ENCODE measurements around the gene NT5C3A. TPM values are rescaled to one million over a fixed set of nuclear protein-coding genes. Genes with fewer than 3 reads are reported as not detected.

NT5C3A gene
- total RNA-seq, 3 donors from 2014 or later: 22.2 to 42.3 (median 27.5) TPM

GRCh38 chr7:33108554-33109004 lies 46.0 kb upstream of the NT5C3A start:
- peak overlapping the region; percentile 90 to 97 (median 97) for H3K4me3 ChIP-seq
- no peaks in the 10 kb centered on the region for H3K27me3 ChIP-seq
- TF ChIP-seq POLR2AphosphoS5 (IDR thresholded peaks at IDR 0.05) (no peak), CTCF (IDR thresholded peaks at IDR 0.05) (no peak), POLR2A (IDR thresholded peaks at IDR 0.05) (no peak)
- no peaks in the 10 kb centered on the region for H3K9me3 ChIP-seq
- H3K27ac ChIP-seq: peak overlapping the region; percentile 68 to 77
- H3K4me1 ChIP-seq: peaks cover 3 to 16% of the 10 kb centered on the region in 2 donors
- H3K36me3 ChIP-seq: no peaks in the 10 kb centered on the region
- DNase-seq (ENCODE audit: low spot score in 2 of 2): no peak
- intact Hi-C loops (cut with DNase I; ENCODE audit: low total_unique reads): no loop called here

GRCh38 chr7:33107136-33108066 lies 44.8 kb upstream of the NT5C3A start:
- no peak for DNase-seq (ENCODE audit: low spot score in 2 of 2)
- no peaks in the 10 kb centered on the region for H3K9me3 ChIP-seq
- H3K4me3 ChIP-seq: peak overlapping the region in 2 of 3 donors; percentile 90 to 97
- no peak overlapping the region for H3K27ac ChIP-seq
- H3K4me1 ChIP-seq: peaks cover 3 to 16% of the 10 kb centered on the region in 2 donors
- H3K27me3 ChIP-seq: no peaks in the 10 kb centered on the region
- intact Hi-C loops (cut with DNase I; ENCODE audit: low total_unique reads): no loop called here
- TF ChIP-seq CTCF (IDR thresholded peaks at IDR 0.05) (peak in 1 of 3 donors; percentile 14), POLR2A (IDR thresholded peaks at IDR 0.05) (no peak), POLR2AphosphoS5 (IDR thresholded peaks at IDR 0.05) (no peak)
- no peaks in the 10 kb centered on the region for H3K36me3 ChIP-seq

- no peaks in the 10 kb centered on the region for H3K36me3 ChIP-seq
Measured at GRCh38 chr7:33101906-33102305, 39.3 kb upstream of the NT5C3A start.

GRCh38 chr7:33100770-33101169 lies 38.2 kb upstream of the NT5C3A start:
- H3K27me3 ChIP-seq: no peaks in the 10 kb centered on the region
- intact Hi-C loops (cut with DNase I; ENCODE audit: low total_unique reads): no loop called here
- no peaks in the 10 kb centered on the region for H3K36me3 ChIP-seq
- TF ChIP-seq POLR2A (IDR thresholded peaks at IDR 0.05): no peak
- no peak for TF ChIP-seq POLR2AphosphoS5 (IDR thresholded peaks at IDR 0.05)
- TF ChIP-seq CTCF (IDR thresholded peaks at IDR 0.05): no peak
- no peak overlapping the region for H3K27ac ChIP-seq
- no peak for DNase-seq (ENCODE audit: low spot score in 2 of 2)
- no peaks in the 10 kb centered on the region for H3K4me1 ChIP-seq
- no peaks in the 10 kb centered on the region for H3K9me3 ChIP-seq
- H3K4me3 ChIP-seq: no peak overlapping the region

More at GRCh38 chr7:33101906-33102305, 39.3 kb upstream of the NT5C3A start:
- H3K9me3 ChIP-seq: no peaks in the 10 kb centered on the region
- intact Hi-C loops (cut with DNase I; ENCODE audit: low total_unique reads): no loop called here
- H3K27me3 ChIP-seq: no peaks in the 10 kb centered on the region
- H3K4me1 ChIP-seq: peaks cover 0 to 3% of the 10 kb centered on the region in 2 donors
- DNase-seq (ENCODE audit: low spot score in 2 of 2): no peak
- TF ChIP-seq POLR2A (IDR thresholded peaks at IDR 0.05) (no peak), POLR2AphosphoS5 (IDR thresholded peaks at IDR 0.05) (no peak), CTCF (IDR thresholded peaks at IDR 0.05) (no peak)
- H3K27ac ChIP-seq: no peak overlapping the region
- no peak overlapping the region for H3K4me3 ChIP-seq
